MCF 10A (cell line): Measurements from ENCODE around the gene MYMX. TPM values are rescaled to one million over a fixed set of nuclear protein-coding genes. Genes with fewer than 3 reads are reported as not detected.
A peak's percentile ranks its signal among the peaks of the same experiment; 100 is the strongest.

Experiments used
- BruUV-seq: library from RNA; stranded (reverse); fragments of 400-500 nt; replicated peaks from 2 replicates; lab custom pipeline; 2021; lab: Mats Ljungman, UMichigan
- CTCF ChIA-PET: fragments of 300-600 bp; sonication (Branson Sonifier 250); formaldehyde crosslinking; extraction: SDS; loops from one replicate; lab custom pipeline; 2021; ENCODE audit warnings: antibody characterized with exemption, inconsistent platforms; lab: Yijun Ruan, JAX
- POLR2A ChIA-PET: fragments of 300-600, 350-650 bp; sonication (Branson Sonifier 250); formaldehyde crosslinking; extraction: SDS; loops from one replicate; lab custom pipeline; 2020; ENCODE audit warnings: antibody characterized with exemption, inconsistent platforms; lab: Yijun Ruan, JAX
- DNase-seq: peaks from one replicate; pipeline ENCODE4 v3.0.0-alpha.2; 2018; ENCODE audit not compliant: unreplicated experiment
- H3K27ac Mint-ChIP-seq: one replicate; pipeline ENCODE4 v1.8.0; 2022; ENCODE audit warnings: mild to moderate bottlenecking, low read depth, mixed read lengths; ENCODE audit not compliant: unreplicated experiment
- H3K27me3 Mint-ChIP-seq: one replicate; pipeline ENCODE4 v1.8.0; 2022; ENCODE audit warnings: mixed read lengths; ENCODE audit not compliant: insufficient read depth, unreplicated experiment
- H3K36me3 Mint-ChIP-seq: one replicate; pipeline ENCODE4 v1.8.0; 2022; ENCODE audit warnings: mild to moderate bottlenecking, moderate library complexity, mixed read lengths; ENCODE audit not compliant: insufficient read depth, unreplicated experiment
- H3K4me1 Mint-ChIP-seq: one replicate; pipeline ENCODE4 v1.8.0; 2022; ENCODE audit warnings: mixed read lengths; ENCODE audit not compliant: insufficient read depth, unreplicated experiment
- H3K4me3 Mint-ChIP-seq: one replicate; pipeline ENCODE4 v1.8.0; 2022; ENCODE audit warnings: mild to moderate bottlenecking, moderate library complexity, mixed read lengths; ENCODE audit not compliant: unreplicated experiment
- H3K9me3 Mint-ChIP-seq: one replicate; pipeline ENCODE4 v1.8.0; 2022; ENCODE audit warnings: mixed read lengths; ENCODE audit not compliant: unreplicated experiment
- intact Hi-C: fragments of 100-400 bp; cut with micrococcal nuclease; formaldehyde crosslinking; loops from 2 replicates; pipeline ENCODE4 v1.14.1; 2022
- total RNA-seq: library from RNA; stranded (reverse); gene quantifications from 2 replicates; pipeline ENCODE4 v1.2.3, GENCODE V29; 2022
- TF ChIP-seq, protein P1 (sequence below): fragments of 200-600 bp; IDR thresholded peaks from one replicate; pipeline ENCODE4 v1.8.0; 2022; ENCODE audit warnings: antibody characterized with exemption, mild to moderate bottlenecking; ENCODE audit not compliant: unreplicated experiment

The MYMX gene
- total RNA-seq, 1 experiment from 2014 or later: not detected

DNA sequence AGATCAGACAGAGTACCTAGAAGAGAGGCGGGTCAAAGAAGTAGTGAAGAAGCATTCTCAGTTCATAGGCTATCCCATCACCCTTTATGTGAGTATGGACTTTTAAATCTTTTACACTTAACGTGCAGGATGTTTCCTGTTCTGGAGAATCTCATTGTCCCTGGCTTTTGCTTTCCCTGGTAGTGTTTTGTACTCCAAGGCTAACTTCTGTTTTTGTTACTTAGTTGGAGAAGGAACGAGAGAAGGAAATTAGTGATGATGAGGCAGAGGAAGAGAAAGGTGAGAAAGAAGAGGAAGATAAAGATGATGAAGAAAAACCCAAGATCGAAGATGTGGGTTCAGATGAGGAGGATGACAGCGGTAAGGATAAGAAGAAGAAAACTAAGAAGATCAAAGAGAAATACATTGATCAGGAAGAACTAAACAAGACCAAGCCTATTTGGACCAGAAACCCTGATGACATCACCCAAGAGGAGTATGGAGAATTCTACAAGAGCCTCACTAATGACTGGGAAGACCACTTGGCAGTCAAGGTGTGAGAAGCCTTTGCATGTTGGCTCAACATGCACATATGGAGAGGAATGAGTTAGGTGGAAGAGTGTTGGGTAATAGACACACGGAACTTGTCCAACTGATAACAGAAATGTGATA, 33.5 kb downstream of the MYMX start:
- Mint-ChIP-seq H3K4me1 (peaks cover 62% of the 10 kb centered on the region), H3K36me3 (peaks cover 88% of the 10 kb centered on the region)
- intact Hi-C loops: no loop called here

GRCh38 chr6:44250718-44251123, 34.0 kb downstream of the MYMX start:
- POLR2A ChIA-PET: interaction anchor here (1.0 to 1.3 kb wide), 2 partner anchors 13 to 26 kb away, joined by 4 read pairs; no protein-coding TSS in a partner anchor
- DNase-seq: no peak
- H3K27me3 Mint-ChIP-seq: no peaks in the 10 kb centered on the region
- H3K4me1 Mint-ChIP-seq: peaks cover 62% of the 10 kb centered on the region
- no peaks in the 10 kb centered on the region for H3K9me3 Mint-ChIP-seq
- peak overlapping the region; percentile 95 for H3K4me3 Mint-ChIP-seq
- CTCF ChIA-PET: interaction anchor here (0.9 to 3.6 kb wide), 3 partner anchors 8 to 15 kb away, joined by 3 to 21 read pairs (median 3); no protein-coding TSS in a partner anchor
- no peak overlapping the region for H3K27ac Mint-ChIP-seq
- BruUV-seq: no TSS peak
- TF ChIP-seq, protein P1, sequence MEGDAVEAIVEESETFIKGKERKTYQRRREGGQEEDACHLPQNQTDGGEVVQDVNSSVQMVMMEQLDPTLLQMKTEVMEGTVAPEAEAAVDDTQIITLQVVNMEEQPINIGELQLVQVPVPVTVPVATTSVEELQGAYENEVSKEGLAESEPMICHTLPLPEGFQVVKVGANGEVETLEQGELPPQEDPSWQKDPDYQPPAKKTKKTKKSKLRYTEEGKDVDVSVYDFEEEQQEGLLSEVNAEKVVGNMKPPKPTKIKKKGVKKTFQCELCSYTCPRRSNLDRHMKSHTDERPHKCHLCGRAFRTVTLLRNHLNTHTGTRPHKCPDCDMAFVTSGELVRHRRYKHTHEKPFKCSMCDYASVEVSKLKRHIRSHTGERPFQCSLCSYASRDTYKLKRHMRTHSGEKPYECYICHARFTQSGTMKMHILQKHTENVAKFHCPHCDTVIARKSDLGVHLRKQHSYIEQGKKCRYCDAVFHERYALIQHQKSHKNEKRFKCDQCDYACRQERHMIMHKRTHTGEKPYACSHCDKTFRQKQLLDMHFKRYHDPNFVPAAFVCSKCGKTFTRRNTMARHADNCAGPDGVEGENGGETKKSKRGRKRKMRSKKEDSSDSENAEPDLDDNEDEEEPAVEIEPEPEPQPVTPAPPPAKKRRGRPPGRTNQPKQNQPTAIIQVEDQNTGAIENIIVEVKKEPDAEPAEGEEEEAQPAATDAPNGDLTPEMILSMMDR: no peak
- H3K36me3 Mint-ChIP-seq: peaks cover 93% of the 10 kb centered on the region
- intact Hi-C loops: no loop called here

More for the DNA sequence above, 33.5 kb downstream of the MYMX start:
- Mint-ChIP-seq H3K27me3 (no peaks in the 10 kb centered on the region), H3K9me3 (no peaks in the 10 kb centered on the region), H3K4me3 (peak overlapping the region; percentile 95), H3K27ac (no peak overlapping the region)
- TF ChIP-seq, protein P1: no peak
- BruUV-seq: no TSS peak
- DNase-seq: no peak
- ChIA-PET POLR2A (interaction anchor here (0.9 kb wide), 1 partner anchor 137 kb away, joined by 3 read pairs; the partner anchor contains the start of gene CDC5L), CTCF (interaction anchor here (3.6 kb wide), 1 partner anchor 77 kb away, joined by 10 read pairs; no protein-coding TSS in a partner anchor)

DNA sequence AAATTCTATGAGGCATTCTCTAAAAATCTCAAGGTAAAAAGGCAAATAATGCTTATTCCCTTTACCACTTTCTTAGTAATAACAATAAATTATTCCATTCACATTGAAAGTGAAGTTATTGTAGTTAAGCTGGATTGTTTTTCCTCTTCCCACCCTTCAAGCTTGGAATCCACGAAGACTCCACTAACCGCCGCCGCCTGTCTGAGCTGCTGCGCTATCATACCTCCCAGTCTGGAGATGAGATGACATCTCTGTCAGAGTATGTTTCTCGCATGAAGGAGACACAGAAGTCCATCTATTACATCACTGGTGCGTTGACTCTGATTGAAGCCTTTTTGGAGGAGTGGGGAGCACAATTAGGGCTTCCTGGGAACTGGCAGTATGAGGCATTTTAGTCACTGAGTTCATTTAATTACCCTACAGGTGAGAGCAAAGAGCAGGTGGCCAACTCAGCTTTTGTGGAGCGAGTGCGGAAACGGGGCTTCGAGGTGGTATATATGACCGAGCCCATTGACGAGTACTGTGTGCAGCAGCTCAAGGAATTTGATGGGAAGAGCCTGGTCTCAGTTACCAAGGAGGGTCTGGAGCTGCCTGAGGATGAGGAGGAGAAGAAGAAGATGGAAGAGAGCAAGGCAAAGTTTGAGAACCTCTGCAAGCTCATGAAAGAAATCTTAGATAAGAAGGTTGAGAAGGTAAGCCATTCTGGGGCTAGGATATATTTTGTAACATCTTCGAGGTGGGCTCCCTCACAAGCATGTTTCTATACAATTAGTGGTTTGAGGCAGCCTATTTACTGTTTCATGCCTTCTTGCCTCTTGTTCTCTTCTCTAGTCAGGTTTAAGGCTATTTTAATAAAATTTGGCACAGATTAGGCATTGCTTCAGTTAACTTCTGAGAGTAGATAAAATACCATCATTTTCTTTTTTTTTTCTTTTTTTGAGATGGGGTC, 35.1 kb downstream of the MYMX start:
- CTCF ChIA-PET: interaction anchor here (0.6 to 3.6 kb wide), 5 partner anchors 9 to 130 kb away, joined by 3 to 21 read pairs (median 3); no protein-coding TSS in a partner anchor
- H3K27me3 Mint-ChIP-seq: no peaks in the 10 kb centered on the region
- no peaks in the 10 kb centered on the region for H3K9me3 Mint-ChIP-seq
- peaks cover 100% of the 10 kb centered on the region for H3K36me3 Mint-ChIP-seq
- no peak overlapping the region for H3K27ac Mint-ChIP-seq
- intact Hi-C loops: no loop called here
- no peak for DNase-seq
- peaks cover 72% of the 10 kb centered on the region for H3K4me1 Mint-ChIP-seq
- TF ChIP-seq, protein P1: no peak
- no peak overlapping the region for H3K4me3 Mint-ChIP-seq
- BruUV-seq: no TSS peak
- POLR2A ChIA-PET: interaction anchor here (1.0 to 1.3 kb wide), 3 partner anchors 10 to 28 kb away, joined by 3 to 4 read pairs (median 4); no protein-coding TSS in a partner anchor
